Activated CD8-positive, alpha-beta T cell treated with anti-CD3 and anti-CD28 coated beads for 36 hours (primary cell): Measurements from ENCODE around the gene ENDOU. TPM values are rescaled to one million over a fixed set of nuclear protein-coding genes. Genes with fewer than 3 reads are reported as not detected.

Experiments used
- ATAC-seq: fragments of 200-7000 bp; cut with Tn5 transposase; one replicate; pipeline ENCODE4 v1.10.0; 2021; ENCODE audit warnings: mild to moderate bottlenecking, moderate library complexity
- CTCF ChIA-PET: fragments of 350-600 bp; sonication (Branson Sonifier 250); formaldehyde crosslinking; loops from one replicate; lab custom pipeline; 2021; ENCODE audit warnings: antibody characterized with exemption; lab: Charles Lee
- POLR2A ChIA-PET: fragments of 350-600 bp; sonication (Branson Sonifier 250); formaldehyde crosslinking; loops from one replicate; lab custom pipeline; 2021; ENCODE audit warnings: antibody characterized with exemption; lab: Charles Lee
- DNase-seq: peaks from one replicate; pipeline ENCODE4 v3.0.0-alpha.2; 2020
- H3K27ac Mint-ChIP-seq: one replicate; pipeline ENCODE4 v1.8.0; 2021; ENCODE audit warnings: mild to moderate bottlenecking, mixed read lengths
- H3K27me3 Mint-ChIP-seq: one replicate; pipeline ENCODE4 v1.8.0; 2021; ENCODE audit warnings: mixed read lengths
- H3K36me3 Mint-ChIP-seq: one replicate; pipeline ENCODE4 v1.8.0; 2021; ENCODE audit warnings: low read depth, mixed read lengths
- H3K4me1 Mint-ChIP-seq: one replicate; pipeline ENCODE4 v1.8.0; 2021; ENCODE audit warnings: low read depth, mixed read lengths
- H3K4me3 Mint-ChIP-seq: one replicate; pipeline ENCODE4 v1.8.0; 2021; ENCODE audit warnings: mild to moderate bottlenecking, moderate library complexity, mixed read lengths
- H3K9me3 Mint-ChIP-seq: one replicate; pipeline ENCODE4 v1.8.0; 2021; ENCODE audit warnings: mixed read lengths
- CTCF ChIP-seq: fragments of 200-600 bp; IDR thresholded peaks from one replicate; pipeline ENCODE4 v1.8.0; 2022; ENCODE audit warnings: antibody characterized with exemption, mild to moderate bottlenecking
- intact Hi-C: fragments of 100-400 bp; cut with micrococcal nuclease; formaldehyde crosslinking; loops from one replicate; pipeline ENCODE4 v1.10.0; 2022
- total RNA-seq, 2 experiments: library from RNA; stranded (reverse); gene quantifications; one replicate each; pipeline ENCODE4 v1.2.3, GENCODE V29; 2021

The ENDOU gene
- total RNA-seq, 2 experiments from 2014 or later = not detected

GRCh38 chr12:47742253-47742825, 17.0 kb upstream of the ENDOU start:
- Mint-ChIP-seq H3K9me3 (no peaks in the 10 kb centered on the region), H3K4me1 (peaks cover 26% of the 10 kb centered on the region), H3K4me3 (no peak overlapping the region), H3K36me3 (no peaks in the 10 kb centered on the region), H3K27ac (no peak overlapping the region), H3K27me3 (no peaks in the 10 kb centered on the region)
- peak; percentile 100 for TF ChIP-seq CTCF
- ChIA-PET CTCF (interaction anchor here (0.6 to 12.5 kb wide), 59 partner anchors 10 to 710 kb away, joined by 3 to 685 read pairs (median 5); partner anchors contain the start of genes COL2A1, ENDOU, RAPGEF3 and RPAP3), POLR2A (interaction anchor here (0.8 to 3.0 kb wide), 10 partner anchors 9 to 53 kb away, joined by 3 to 15 read pairs (median 6); partner anchors contain the start of gene SLC48A1)
- DNase-seq (peak; percentile 84), ATAC-seq (peak; percentile 67)
- intact Hi-C loops = loop anchor here (2.0 to 5.0 kb wide), 2 partner anchors 24 to 95 kb away; no protein-coding TSS in a partner anchor

GRCh38 chr12:47741340-47741703, 16.0 kb upstream of the ENDOU start:
- Mint-ChIP-seq H3K27me3 (no peaks in the 10 kb centered on the region), H3K4me1 (peaks cover 26% of the 10 kb centered on the region), H3K9me3 (no peaks in the 10 kb centered on the region), H3K36me3 (no peaks in the 10 kb centered on the region), H3K4me3 (no peak overlapping the region), H3K27ac (no peak overlapping the region)
- DNase-seq = peak; percentile 83
- ChIA-PET POLR2A (interaction anchor here (1.1 to 3.0 kb wide), 6 partner anchors 25 to 98 kb away, joined by 4 to 11 read pairs (median 8); partner anchors contain the start of gene SLC48A1), CTCF (interaction anchor here (0.6 to 12.5 kb wide), 46 partner anchors 9 to 430 kb away, joined by 3 to 685 read pairs (median 6); partner anchors contain the start of genes COL2A1, ENDOU, RAPGEF3 and RPAP3)
- ATAC-seq = peak; percentile 68
- TF ChIP-seq CTCF = no peak
- intact Hi-C loops = loop anchor here (5.0 kb wide), 1 partner anchor 96 kb away; no protein-coding TSS in a partner anchor

- no peaks in the 10 kb centered on the region for H3K36me3 Mint-ChIP-seq
- ChIA-PET POLR2A (interaction anchor here (1.4 to 3.0 kb wide), 5 partner anchors 27 to 98 kb away, joined by 7 to 11 read pairs (median 10); partner anchors contain the start of gene SLC48A1), CTCF (interaction anchor here (0.9 to 12.5 kb wide), 28 partner anchors 8 to 222 kb away, joined by 3 to 685 read pairs (median 13); partner anchors contain the start of genes ENDOU, RAPGEF3, RPAP3 and SLC48A1)
- no peaks in the 10 kb centered on the region for H3K9me3 Mint-ChIP-seq
- intact Hi-C loops = loop anchor here (5.0 kb wide), 1 partner anchor 97 kb away; no protein-coding TSS in a partner anchor
- no peak for DNase-seq
- no peak for TF ChIP-seq CTCF
- no peaks in the 10 kb centered on the region for H3K27me3 Mint-ChIP-seq
- H3K27ac Mint-ChIP-seq = no peak overlapping the region
- no peak for ATAC-seq
- no peak overlapping the region for H3K4me3 Mint-ChIP-seq
- H3K4me1 Mint-ChIP-seq = peaks cover 26% of the 10 kb centered on the region
Measured at GRCh38 chr12:47740606-47741339, 15.5 kb upstream of the ENDOU start.

- TF ChIP-seq CTCF = no peak
- Mint-ChIP-seq H3K27me3 (no peaks in the 10 kb centered on the region), H3K4me3 (no peak overlapping the region), H3K27ac (no peak overlapping the region), H3K4me1 (peaks cover 26% of the 10 kb centered on the region), H3K36me3 (no peaks in the 10 kb centered on the region), H3K9me3 (no peaks in the 10 kb centered on the region)
- ATAC-seq (no peak), DNase-seq (no peak)
- intact Hi-C loops = loop anchor here (5.0 kb wide), 1 partner anchor 97 kb away; no protein-coding TSS in a partner anchor
- POLR2A ChIA-PET = interaction anchor here (1.4 to 3.0 kb wide), 2 partner anchors 33 to 99 kb away, joined by 7 to 11 read pairs; partner anchors contain the start of gene SLC48A1
- CTCF ChIA-PET = interaction anchor here (0.9 to 12.5 kb wide), 8 partner anchors 7 to 102 kb away, joined by 3 to 685 read pairs (median 113); partner anchors contain the start of genes ENDOU, RAPGEF3, RPAP3 and SLC48A1
Measured at GRCh38 chr12:47739979-47740378, 14.7 kb upstream of the ENDOU start.
